HCT116 (cell line): ENCODE results near the gene EML1. TPM values are rescaled to one million over a fixed set of nuclear protein-coding genes. Genes with fewer than 3 reads are reported as not detected.

Experiments used
- ATAC-seq: fragments of 200-7000 bp; cut with Tn5 transposase; 2 replicates; pipeline ENCODE4 v1.9.1; 2020; ENCODE audit warnings: mild to moderate bottlenecking, moderate library complexity
- BruUV-seq: library from RNA; stranded (reverse); fragments of 400-500 nt; replicated peaks from 2 replicates; lab custom pipeline; 2021; lab: Mats Ljungman, UMichigan
- CTCF ChIA-PET: fragments of 300-600 bp; sonication (Branson Sonifier 250); formaldehyde crosslinking; loops from one replicate; lab custom pipeline; 2021; ENCODE audit warnings: antibody characterized with exemption; lab: Charles Lee
- POLR2A ChIA-PET: fragments of 300-600, 350-600 bp; sonication (Branson Sonifier 250); formaldehyde crosslinking; loops from one replicate; lab custom pipeline; 2021; ENCODE audit warnings: antibody characterized with exemption; lab: Charles Lee
- RAD21 ChIA-PET, 2 experiments: fragments of 300-600 bp; sonication (Branson Sonifier 250); formaldehyde crosslinking; loops; one replicate each; lab custom pipeline; 2023; ENCODE audit warnings: low total read pairs in 2 of 2; ENCODE audit not compliant: uncharacterized antibody in 2 of 2, unreplicated experiment in 2 of 2, low non-redundant PET in 1 of 2; lab: Charles Lee
- DNase-seq: peaks from one replicate; pipeline ENCODE4 v3.0.0-alpha.2; 2010; ENCODE audit warnings: low read depth, low spot score
- H2AFZ ChIP-seq: fragments of 200-600 bp; shearing (Covaris generic), sonication (generic); 2 replicates; pipeline ENCODE4 v1.6.1; 2017; ENCODE audit warnings: low read depth, mixed run types, mixed read lengths, antibody characterized with exemption, low read length; ENCODE audit not compliant: poor library complexity, severe bottlenecking
- H3K27ac ChIP-seq: 2 replicates; pipeline ENCODE4 v1.5.1; 2012; ENCODE audit warnings: low read depth, low read length
- H3K27me3 ChIP-seq: fragments of 200-600 bp; sonication (generic); 2 replicates; pipeline ENCODE4 v1.6.1; 2016; ENCODE audit warnings: mixed run types, low read length, mixed read lengths; ENCODE audit not compliant: insufficient read depth
- H3K36me3 ChIP-seq, 2 experiments: fragments of 200-500 bp in 1 of 2; fragments of 200-600 bp in 1 of 2; sonication (Bioruptor generic) in 1 of 2; sonication (generic) in 1 of 2; 2 replicates each; pipeline versions ENCODE4 v1.5.1 to v1.6.1; 2014 to 2016; ENCODE audit warnings: low read length in 2 of 2, inconsistent platforms in 1 of 2, mixed read lengths in 1 of 2, mixed run types in 1 of 2; ENCODE audit not compliant: insufficient read depth in 2 of 2, control insufficient read depth in 1 of 2
- H3K4me1 ChIP-seq, 2 experiments: fragments of 200-600 bp in 1 of 2; sonication (generic) in 1 of 2; 2 replicates each; pipeline versions ENCODE4 v1.5.1 to v1.6.1; 2012 to 2017; ENCODE audit warnings: low read length in 2 of 2, inconsistent platforms in 1 of 2, mild to moderate bottlenecking in 1 of 2, mixed read lengths in 1 of 2, mixed run types in 1 of 2, moderate library complexity in 1 of 2; ENCODE audit not compliant: insufficient read depth in 2 of 2, control insufficient read depth in 1 of 2
- H3K4me2 ChIP-seq: fragments of 200-600 bp; sonication (generic); 2 replicates; pipeline ENCODE4 v1.6.1; 2017; ENCODE audit warnings: mixed run types, low read length, mixed read lengths
- H3K4me3 ChIP-seq, 2 experiments: fragments of 200-600 bp in 1 of 2; sonication (generic) in 1 of 2; replicated peaks in 1 of 2; 2 replicates each; pipeline ENCODE4 v1.5.1; 2011 to 2016; ENCODE audit warnings: low read length in 2 of 2, control low read depth in 1 of 2, low read depth in 1 of 2, mild to moderate bottlenecking in 1 of 2, mixed read lengths in 1 of 2, mixed run types in 1 of 2
- H3K79me2 ChIP-seq: fragments of 200-600 bp; sonication (generic); 2 replicates; pipeline ENCODE4 v1.6.1; 2017; ENCODE audit warnings: mild to moderate bottlenecking, mixed run types, low read length, moderate library complexity, mixed read lengths; ENCODE audit not compliant: insufficient read depth
- H3K9ac ChIP-seq: fragments of 200-600 bp; sonication (generic); 2 replicates; pipeline ENCODE4 v1.6.1; 2016; ENCODE audit warnings: low read length, mixed read lengths
- H3K9me2 ChIP-seq: fragments of 200-600 bp; sonication (generic), shearing (Covaris generic); 2 replicates; pipeline ENCODE4 v1.6.1; 2017; ENCODE audit warnings: mixed run types, mild to moderate bottlenecking, moderate library complexity; ENCODE audit not compliant: insufficient read depth
- H3K9me3 ChIP-seq, 2 experiments: fragments of 200-500 bp in 1 of 2; fragments of 200-600 bp in 1 of 2; sonication (Bioruptor generic) in 1 of 2; sonication (generic) in 1 of 2; 2 replicates each; pipeline ENCODE4 v1.6.1; 2014 to 2017; ENCODE audit warnings: low read length in 2 of 2, mixed read lengths in 2 of 2, inconsistent platforms in 1 of 2, low read depth in 1 of 2, mild to moderate bottlenecking in 1 of 2, mixed run types in 1 of 2, moderate library complexity in 1 of 2; ENCODE audit not compliant: control insufficient read depth in 1 of 2, insufficient read depth in 1 of 2
- H4K20me1 ChIP-seq: fragments of 200-600 bp; sonication (generic), shearing (Covaris generic); 2 replicates; pipeline ENCODE4 v1.6.1; 2017; ENCODE audit warnings: mixed run types, mild to moderate bottlenecking, moderate library complexity; ENCODE audit not compliant: insufficient read depth
- CBX3 ChIP-seq: IDR thresholded peaks from 2 replicates; pipeline ENCODE4 v1.6.1; 2012; ENCODE audit warnings: low read depth
- CEBPB ChIP-seq: IDR thresholded peaks from 2 replicates; pipeline ENCODE4 v1.6.1; 2012; ENCODE audit warnings: low read depth
- CTCF ChIP-seq, 3 experiments: fragments of 200-600 bp in 1 of 3; sonication (generic) in 1 of 3; IDR thresholded peaks in 2 of 3; conservative IDR thresholded peaks in 1 of 3; 2 replicates each; pipeline ENCODE4 v1.5.1; 2012 to 2017; ENCODE audit warnings: low read depth in 2 of 3, low read length in 2 of 3, antibody characterized with exemption in 1 of 3, borderline replicate concordance in 1 of 3, control low read depth in 1 of 3, mild to moderate bottlenecking in 1 of 3, mixed read lengths in 1 of 3, mixed run types in 1 of 3, moderate library complexity in 1 of 3; ENCODE audit not compliant: insufficient read depth in 1 of 3
- EGR1 ChIP-seq: IDR thresholded peaks from 2 replicates; pipeline ENCODE4 v1.6.1; 2012; ENCODE audit warnings: low read depth
- ELF1 ChIP-seq: IDR thresholded peaks from 2 replicates; pipeline ENCODE4 v1.6.1; 2012; ENCODE audit warnings: low read depth, borderline replicate concordance
- JUND ChIP-seq: IDR thresholded peaks from 2 replicates; pipeline ENCODE4 v1.6.1; 2012
- MAX ChIP-seq: IDR thresholded peaks from 2 replicates; pipeline ENCODE4 v1.6.1; 2012
- POLR2A ChIP-seq: IDR thresholded peaks from 2 replicates; pipeline ENCODE4 v1.7.0; 2011; ENCODE audit warnings: borderline replicate concordance; ENCODE audit not compliant: insufficient read depth, insufficient read length; ENCODE audit errors: extremely low read depth
- SIN3A ChIP-seq: IDR thresholded peaks from 2 replicates; pipeline ENCODE4 v1.6.1; 2012; ENCODE audit warnings: low read depth
- SP1 ChIP-seq: IDR thresholded peaks from 2 replicates; pipeline ENCODE4 v1.6.1; 2012; ENCODE audit warnings: low read depth
- SRF ChIP-seq: IDR thresholded peaks from 2 replicates; pipeline ENCODE4 v1.6.1; 2012; ENCODE audit warnings: low read depth
- TCF7L2 ChIP-seq: IDR thresholded peaks from 2 replicates; pipeline ENCODE4 v1.7.0; 2011; ENCODE audit warnings: borderline replicate concordance, inconsistent platforms; ENCODE audit not compliant: insufficient read depth, insufficient read length; ENCODE audit errors: extremely low read depth
- ZBTB33 ChIP-seq: IDR thresholded peaks from 2 replicates; pipeline ENCODE4 v1.6.1; 2011; ENCODE audit warnings: mild to moderate bottlenecking, low read length, moderate library complexity; ENCODE audit not compliant: insufficient replicate concordance; ENCODE audit errors: extremely low read depth
- ZNF274 ChIP-seq: fragments of 200-500 bp; sonication (Bioruptor generic); IDR thresholded peaks from 2 replicates; pipeline ENCODE4 v1.6.1; 2014; ENCODE audit warnings: mild to moderate bottlenecking, low read depth, low read length, inconsistent platforms
- intact Hi-C: fragments of 100-400 bp; cut with micrococcal nuclease; formaldehyde crosslinking; loops from 2 replicates; pipeline ENCODE4 v1.10.0; 2022
- total RNA-seq: library from RNA; stranded (reverse); gene quantifications from one replicate; pipeline ENCODE4 v1.2.1, GENCODE V29; 2021; ENCODE audit not compliant: unreplicated experiment

Gene EML1
- total RNA-seq, 1 experiment from 2014 or later, result 7.4 TPM

- no peaks in the 10 kb centered on the region for H4K20me1 ChIP-seq
- no peak overlapping the region for H2AFZ ChIP-seq
- ChIA-PET POLR2A (no interaction called here), RAD21 (no interaction called here), CTCF (no interaction called here)
- intact Hi-C loops, result no loop called here
- no peaks in the 10 kb centered on the region for H3K9me3 ChIP-seq
- no peak for ATAC-seq
- no peaks in the 10 kb centered on the region for H3K36me3 ChIP-seq
- H3K4me3 ChIP-seq, result no peak overlapping the region
- TF ChIP-seq POLR2A (no peak), CBX3 (no peak), ELF1 (no peak), JUND (no peak), ZBTB33 (no peak), CTCF (IDR thresholded peaks at IDR 0.05 in 2 of 3, conservative IDR thresholded peaks at IDR 0.05 in 1 of 3; ENCODE audit: borderline replicate concordance in 1 of 3, insufficient read depth in 1 of 3, low read depth in 2 of 3, low read length in 2 of 3) (no peak), EGR1 (no peak), SRF (no peak), SP1 (no peak), CEBPB (no peak), ZNF274 (no peak), TCF7L2 (no peak), SIN3A (no peak), MAX (no peak)
- BruUV-seq, result no TSS peak
- peaks cover 0 to 6% of the 10 kb centered on the region in 2 experiments; a peak in 1 of 4 replicates for H3K4me1 ChIP-seq
- no peaks in the 10 kb centered on the region for H3K9me2 ChIP-seq
- H3K27me3 ChIP-seq, result no peaks in the 10 kb centered on the region
- H3K9ac ChIP-seq, result no peak overlapping the region
- no peak for DNase-seq
- H3K27ac ChIP-seq, result no peak overlapping the region
- H3K79me2 ChIP-seq, result no peaks in the 10 kb centered on the region
- H3K4me2 ChIP-seq, result no peak overlapping the region
Measured at GRCh38 chr14:99937475-99938244, 144.4 kb downstream of the EML1 start.
